HEK293 (cell line): ENCODE results near the gene SAP30.

ENCODE experiments used
- GLI4 ChIP-seq: fragments of 450-650 bp; formaldehyde crosslinking; IDR thresholded peaks from 2 replicates; pipeline ENCODE4 v1.5.1; 2016; ENCODE audit warnings: missing biosample characterization, missing genetic modification characterization
- HIC1 ChIP-seq: fragments of 450-650 bp; formaldehyde crosslinking; IDR thresholded peaks from 2 replicates; pipeline ENCODE4 v1.5.1; 2016; ENCODE audit warnings: missing biosample characterization, missing genetic modification characterization
- HOXC10 ChIP-seq: sonication (generic); formaldehyde crosslinking; IDR thresholded peaks from 2 replicates; pipeline ENCODE4 v1.8.1; 2023; ENCODE audit warnings: mild to moderate bottlenecking, missing genetic modification reagents
- PRDM1 ChIP-seq: fragments of 450-650 bp; formaldehyde crosslinking; IDR thresholded peaks from 2 replicates; pipeline ENCODE4; 2016; ENCODE audit warnings: missing biosample characterization, missing genetic modification characterization
- PRDM10 ChIP-seq: fragments of 450-650 bp; formaldehyde crosslinking; IDR thresholded peaks from 2 replicates; pipeline ENCODE4 v1.5.1; 2016; ENCODE audit warnings: missing biosample characterization, missing genetic modification characterization
- PRDM4 ChIP-seq: fragments of 450-650 bp; formaldehyde crosslinking; IDR thresholded peaks from 2 replicates; pipeline ENCODE4 v1.5.1; 2017; ENCODE audit warnings: missing biosample characterization, missing genetic modification characterization
- PRDM6 ChIP-seq: fragments of 450-650 bp; formaldehyde crosslinking; IDR thresholded peaks from 2 replicates; pipeline ENCODE4 v1.5.1; 2017; ENCODE audit warnings: missing biosample characterization, missing genetic modification characterization
- SP7 ChIP-seq: fragments of 450-650 bp; formaldehyde crosslinking; IDR thresholded peaks from 2 replicates; pipeline ENCODE4 v1.5.1; 2016; ENCODE audit warnings: missing biosample characterization, missing genetic modification characterization
- TCF7L2 ChIP-seq: IDR thresholded peaks from 2 replicates; pipeline ENCODE4 v1.6.1; 2011; ENCODE audit warnings: low read depth, mild to moderate bottlenecking, inconsistent platforms, low read length, moderate library complexity, borderline replicate concordance
- ZBTB49 ChIP-seq: fragments of 450-650 bp; formaldehyde crosslinking; IDR thresholded peaks from 2 replicates; pipeline ENCODE4 v1.5.1; 2016; ENCODE audit warnings: missing biosample characterization, missing genetic modification characterization, low read depth
- ZNF174 ChIP-seq: fragments of 450-650 bp; formaldehyde crosslinking; IDR thresholded peaks from 2 replicates; pipeline ENCODE4 v1.5.0; 2017; ENCODE audit warnings: missing biosample characterization, mild to moderate bottlenecking, missing genetic modification characterization
- ZNF23 ChIP-seq: fragments of 450-650 bp; formaldehyde crosslinking; IDR thresholded peaks from 2 replicates; pipeline ENCODE4 v1.5.1; 2016; ENCODE audit warnings: missing biosample characterization, missing genetic modification characterization, borderline replicate concordance
- ZNF239 ChIP-seq: fragments of 450-650 bp; formaldehyde crosslinking; IDR thresholded peaks from 2 replicates; pipeline ENCODE4 v1.5.1; 2016; ENCODE audit warnings: missing biosample characterization, missing genetic modification characterization
- ZNF274 ChIP-seq, 2 experiments: fragments of 200-500 bp in 1 of 2; fragments of 450-650 bp in 1 of 2; sonication (Bioruptor generic) in 1 of 2; formaldehyde crosslinking in 1 of 2; IDR thresholded peaks; 2 replicates each; pipeline versions ENCODE4 v1.5.1 to v1.6.1; 2014 to 2016; ENCODE audit warnings: borderline replicate concordance in 1 of 2, inconsistent platforms in 1 of 2, low read length in 1 of 2, missing biosample characterization in 1 of 2, missing genetic modification characterization in 1 of 2
- ZNF398 ChIP-seq: fragments of 450-650 bp; formaldehyde crosslinking; IDR thresholded peaks from 2 replicates; pipeline ENCODE4 v1.5.1; 2017; ENCODE audit warnings: missing biosample characterization, missing genetic modification characterization
- ZNF585B ChIP-seq: fragments of 450-650 bp; formaldehyde crosslinking; IDR thresholded peaks from 2 replicates; pipeline ENCODE4 v1.5.1; 2016; ENCODE audit warnings: missing biosample characterization, missing genetic modification characterization
- ZNF623 ChIP-seq: fragments of 450-650 bp; formaldehyde crosslinking; IDR thresholded peaks from 2 replicates; pipeline ENCODE4 v1.5.1; 2016; ENCODE audit warnings: missing biosample characterization, missing genetic modification characterization
- ZNF692 ChIP-seq: fragments of 450-650 bp; formaldehyde crosslinking; IDR thresholded peaks from 2 replicates; pipeline ENCODE4 v1.5.1; 2016; ENCODE audit warnings: missing biosample characterization, missing genetic modification characterization
- ZNF777 ChIP-seq: fragments of 450-650 bp; formaldehyde crosslinking; IDR thresholded peaks from 2 replicates; pipeline ENCODE4 v1.5.1; 2017; ENCODE audit warnings: missing biosample characterization, missing genetic modification characterization, borderline replicate concordance
- ZNF785 ChIP-seq: fragments of 450-650 bp; formaldehyde crosslinking; IDR thresholded peaks from 2 replicates; pipeline ENCODE4 v1.5.1; 2016; ENCODE audit warnings: missing biosample characterization, missing genetic modification characterization
- ZNF830 ChIP-seq: fragments of 450-650 bp; IDR thresholded peaks from 2 replicates; pipeline ENCODE4 v1.5.0; 2018; ENCODE audit warnings: missing biosample characterization, missing genetic modification characterization, low read depth, mild to moderate bottlenecking, moderate library complexity
- ZSCAN23 ChIP-seq: fragments of 450-650 bp; formaldehyde crosslinking; IDR thresholded peaks from 2 replicates; pipeline ENCODE4 v1.5.1; 2016; ENCODE audit warnings: missing biosample characterization, missing genetic modification characterization

The SAP30 gene

GRCh38 chr4:173370477-173371291 is at the start of gene SAP30 (continued):
- TF ChIP-seq ZNF777 (tag by site-specific recombination) (no peak), PRDM6 (no peak), TCF7L2 (no peak), ZNF585B (tag by site-specific recombination) (no peak), ZNF398 (tag by site-specific recombination) (no peak), ZNF239 (no peak), ZNF23 (tag by site-specific recombination) (no peak), ZNF830 (tag by site-specific recombination) (no peak), PRDM1 (tag by site-specific recombination) (peak; percentile 88; the same call in 1 of the 2 replicates), ZSCAN23 (tag by site-specific recombination) (no peak), SP7 (tag by site-specific recombination) (no peak; the same call in 1 of the 2 replicates), PRDM10 (tag by site-specific recombination) (0 out of 2 replicates have a peak, but pooled peaks have one; percentile 8), HIC1 (tag by site-specific recombination) (no peak), ZNF623 (tag by site-specific recombination) (no peak), GLI4 (no peak), HOXC10 (CRISPR knock-in tag) (no peak), ZNF274 (IDR thresholded peaks at IDR 0.05; ENCODE audit: low read length) (no peak), ZNF274 (tag by site-specific recombination; IDR thresholded peaks at IDR 0.05; ENCODE audit: borderline replicate concordance) (no peak), ZNF174 (tag by site-specific recombination) (no peak), ZBTB49 (no peak), PRDM4 (tag by site-specific recombination) (peak; percentile 34; the same call in 1 of the 2 replicates), ZNF785 (no peak), ZNF692 (no peak)
